Endothelial cell of umbilical vein (primary cell): Measurements from ENCODE around the gene ITM2C. TPM values are rescaled to one million over a fixed set of nuclear protein-coding genes. Genes with fewer than 3 reads are reported as not detected.

Source experiments
- BruUV-seq: library from RNA; stranded (reverse); fragments of 400-500 nt; replicated peaks from 2 replicates; lab custom pipeline; 2021; lab: Mats Ljungman, UMichigan
- CTCF ChIA-PET: fragments of 300-600, 350-600 bp; sonication (Branson Sonifier 250); formaldehyde crosslinking; loops from one replicate; lab custom pipeline; 2021; ENCODE audit warnings: antibody characterized with exemption, inconsistent platforms; lab: Charles Lee
- POLR2A ChIA-PET: fragments of 300-600, 350-600 bp; sonication (Branson Sonifier 250); formaldehyde crosslinking; loops from one replicate; lab custom pipeline; 2021; ENCODE audit warnings: antibody characterized with exemption, inconsistent platforms; lab: Charles Lee
- DNase-seq: peaks from one replicate; pipeline ENCODE4 v3.0.0-alpha.2; 2011; ENCODE audit warnings: low read depth, low spot score
- FAIRE-seq: peaks from 2 replicates; lab custom pipeline; 2011; peaks lifted over from hg19 to GRCh38; lab: Jason Lieb, UNC
- H2AFZ ChIP-seq: 2 replicates; pipeline ENCODE4 v1.6.0; 2012; ENCODE audit warnings: low read depth, low read length, control low read depth, inconsistent platforms
- H3K27ac ChIP-seq: 2 replicates; pipeline ENCODE4 v1.5.1; 2011; ENCODE audit warnings: low read depth, mild to moderate bottlenecking, control low read depth, low read length, moderate library complexity; ENCODE audit not compliant: insufficient read depth
- H3K27me3 ChIP-seq, 2 experiments: 2 replicates each; pipeline versions ENCODE4 v1.6.0 to v1.6.1; 2011; ENCODE audit warnings: low read length in 2 of 2, mixed read lengths in 1 of 2; ENCODE audit not compliant: control insufficient read depth in 2 of 2, insufficient read depth in 2 of 2
- H3K36me3 ChIP-seq, 2 experiments: 2 replicates in 1 of 2; 3 replicates in 1 of 2; pipeline ENCODE4 v1.5.1; 2011; ENCODE audit warnings: low read length in 2 of 2, mild to moderate bottlenecking in 1 of 2, moderate library complexity in 1 of 2; ENCODE audit not compliant: control insufficient read depth in 2 of 2, insufficient read depth in 2 of 2; ENCODE audit errors: extremely low read depth in 1 of 2
- H3K4me1 ChIP-seq: 3 replicates; pipeline ENCODE4 v1.5.1; 2011; ENCODE audit warnings: mild to moderate bottlenecking, low read length; ENCODE audit not compliant: control insufficient read depth, insufficient read depth; ENCODE audit errors: extremely low read depth
- H3K4me2 ChIP-seq: 2 replicates; pipeline ENCODE4 v1.6.1; 2011; ENCODE audit warnings: low read length, control low read depth, mixed read lengths; ENCODE audit not compliant: insufficient read depth
- H3K4me3 ChIP-seq, 3 experiments: fragments of 200-600 bp in 1 of 3; sonication (generic), shearing (Covaris generic) in 1 of 3; replicated peaks in 1 of 3; 2 replicates each; pipeline ENCODE4 v1.5.1; 2011 to 2016; ENCODE audit warnings: control low read depth in 3 of 3, low read length in 3 of 3, mild to moderate bottlenecking in 2 of 3, inconsistent platforms in 1 of 3, low read depth in 1 of 3, moderate library complexity in 1 of 3; ENCODE audit not compliant: insufficient read depth in 1 of 3
- H3K79me2 ChIP-seq: 2 replicates; pipeline ENCODE4 v1.6.0; 2012; ENCODE audit warnings: low read length, inconsistent platforms; ENCODE audit not compliant: control insufficient read depth, insufficient read depth
- H3K9ac ChIP-seq: replicated peaks from 2 replicates; pipeline ENCODE3; 2011; ENCODE audit warnings: low read length, control low read depth; ENCODE audit not compliant: insufficient read depth; ENCODE audit errors: extremely low read depth
- H3K9me1 ChIP-seq: replicated peaks from 3 replicates; pipeline ENCODE4 v1.6.0; 2011; ENCODE audit warnings: mild to moderate bottlenecking, low read length; ENCODE audit not compliant: control insufficient read depth, insufficient read depth; ENCODE audit errors: extremely low read depth
- H3K9me3 ChIP-seq: replicated peaks from 2 replicates; pipeline ENCODE4 v1.5.1; 2012; ENCODE audit warnings: low read length, inconsistent platforms; ENCODE audit not compliant: control insufficient read depth, insufficient read depth
- H4K20me1 ChIP-seq: replicated peaks from 2 replicates; pipeline ENCODE3; 2011; ENCODE audit warnings: mild to moderate bottlenecking, low read length; ENCODE audit not compliant: control insufficient read depth, insufficient read depth; ENCODE audit errors: extremely low read depth
- CTCF ChIP-seq, 2 donors: IDR thresholded peaks; 1 replicate in 1 of 2; 2 replicates in 1 of 2; pipeline ENCODE4 v1.5.1; 2011; ENCODE audit warnings: low read length in 2 of 2, mild to moderate bottlenecking in 2 of 2, moderate library complexity in 2 of 2, control low read depth in 1 of 2, inconsistent platforms in 1 of 2, low read depth in 1 of 2; ENCODE audit not compliant: insufficient read depth in 1 of 2; ENCODE audit errors: extremely low read depth in 1 of 2
- EZH2 ChIP-seq: IDR thresholded peaks from 2 replicates; pipeline ENCODE4 v1.6.1; 2012; ENCODE audit warnings: borderline replicate concordance, low read depth, mild to moderate bottlenecking, moderate library complexity, low read length, inconsistent platforms; ENCODE audit not compliant: severe bottlenecking
- FOS ChIP-seq: IDR thresholded peaks from 2 replicates; pipeline ENCODE4 v1.6.1; 2011; ENCODE audit warnings: mild to moderate bottlenecking, low read length, moderate library complexity, borderline replicate concordance; ENCODE audit not compliant: insufficient read depth
- GATA2 ChIP-seq: IDR thresholded peaks from 2 replicates; pipeline ENCODE4 v1.7.0; 2011; ENCODE audit warnings: low read depth, mild to moderate bottlenecking, moderate library complexity, mixed read lengths, low read length; ENCODE audit not compliant: insufficient read length, insufficient read depth
- JUN ChIP-seq: IDR thresholded peaks from 2 replicates; pipeline ENCODE4 v1.6.1; 2011; ENCODE audit warnings: borderline replicate concordance, low read depth; ENCODE audit not compliant: insufficient read length, insufficient read depth
- MAX ChIP-seq: IDR thresholded peaks from 2 replicates; pipeline ENCODE4 v1.6.1; 2011; ENCODE audit not compliant: insufficient read depth, insufficient read length
- MYC ChIP-seq: IDR thresholded peaks from one replicate; pipeline ENCODE4 v1.6.1; 2011; ENCODE audit warnings: mild to moderate bottlenecking, low read depth, low read length
- POLR2A ChIP-seq: IDR thresholded peaks from 2 replicates; pipeline ENCODE4 v1.6.1; 2012; ENCODE audit warnings: low read depth, mild to moderate bottlenecking, control low read depth, low read length
- POLR2AphosphoS5 ChIP-seq: IDR thresholded peaks from 2 replicates; pipeline ENCODE4 v1.6.1; 2012; ENCODE audit warnings: low read depth, mild to moderate bottlenecking, control low read depth, low read length, moderate library complexity; ENCODE audit not compliant: insufficient read depth
- dilution Hi-C: fragments of 300-500 bp; cut with MboI; formaldehyde crosslinking; loops from one replicate; pipeline ENCODE4 v1.15.0; 2019; ENCODE audit warnings: low sequenced_read_pairs; ENCODE audit not compliant: extremely low pct_ligation_motif_present
- intact Hi-C: fragments of 100-400 bp; cut with micrococcal nuclease; formaldehyde crosslinking; loops from one replicate; pipeline ENCODE4 v1.10.0; 2022
- polyA plus RNA-seq, 4 experiments: library from polyadenylated mRNA; depleted of rRNA in 3 of 4; stranded (reverse) in 3 of 4; unstranded in 1 of 4; fragments of >200 nt; gene quantifications; 2 replicates each; pipeline versions ENCODE4 v1.2.1 to v1.2.3, GENCODE V29; 2011 to 2012; ENCODE audit warnings: missing spikeins in 1 of 4
- total RNA-seq: library from RNA; stranded (reverse); gene quantifications from 2 replicates; pipeline ENCODE4 v1.2.3, GENCODE V29; 2021

The ITM2C gene
- total and polyA plus RNA-seq, 2 donors (not counting 3 experiments of a cell fraction or from before 2014, with no cell fraction given), result 12.0 to 12.1 TPM

DNA sequence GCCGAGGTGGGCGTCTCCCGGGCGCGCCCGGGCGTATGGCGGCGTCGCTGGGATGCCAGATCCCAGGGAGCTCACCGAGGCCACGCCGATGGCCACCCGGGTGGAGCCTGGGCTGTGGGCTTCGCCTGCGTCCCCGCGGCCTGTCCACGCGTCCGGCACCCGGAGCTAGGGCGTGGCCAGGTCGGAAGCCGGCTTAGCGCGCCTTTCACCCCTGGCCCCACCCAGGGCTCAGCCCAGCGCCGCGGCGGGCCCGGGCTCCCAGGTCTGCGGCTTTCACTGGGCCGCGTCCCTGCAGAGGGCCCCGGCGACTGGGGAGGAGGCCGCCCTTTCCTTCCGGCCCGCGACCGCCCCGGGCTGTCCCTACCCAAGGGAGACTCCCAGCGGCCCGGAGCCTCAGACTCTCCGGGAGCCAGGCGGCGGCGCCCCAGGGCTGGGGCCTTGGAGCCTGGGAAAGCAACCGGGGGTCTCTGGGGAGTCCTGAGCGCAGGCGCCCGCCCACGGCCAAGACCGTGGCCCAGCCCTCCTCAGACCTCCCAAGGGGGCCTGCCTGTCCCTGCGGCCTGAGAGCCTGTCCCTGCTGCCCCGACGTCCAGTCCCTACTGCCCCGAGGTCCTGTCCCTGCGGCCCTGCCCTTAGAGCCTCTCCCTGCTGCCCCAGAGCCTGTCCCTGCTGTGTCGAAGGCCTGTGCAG lies 36.3 kb upstream of the ITM2C start:
- DNase-seq, result no peak
- ChIA-PET CTCF (interaction anchor here (8.3 kb wide), 1 partner anchor 158 kb away, joined by 287 read pairs; no protein-coding TSS in a partner anchor), POLR2A (no interaction called here)
- no TSS peak for BruUV-seq
- Histone ChIP-seq H3K4me3 (peak overlapping the region in 1 of 3 experiments; percentile 5), H3K9me1 (no peaks in the 10 kb centered on the region), H3K27ac (no peak overlapping the region), H3K9me3 (no peaks in the 10 kb centered on the region), H3K79me2 (no peaks in the 10 kb centered on the region), H3K4me1 (no peaks in the 10 kb centered on the region), H2AFZ (peak overlapping the region; percentile 34), H3K36me3 (no peaks in the 10 kb centered on the region), H3K4me2 (peak overlapping the region; percentile 19), H4K20me1 (no peaks in the 10 kb centered on the region), H3K27me3 (peaks cover 11 to 27% of the 10 kb centered on the region in 2 experiments), H3K9ac (no peak overlapping the region)
- TF ChIP-seq POLR2A (no peak), MYC (no peak)
- FAIRE-seq, result no peak
- dilution Hi-C loops, result no loop called here
- intact Hi-C loops, result no loop called here

- no peaks in the 10 kb centered on the region for H3K9me3 ChIP-seq
- no peaks in the 10 kb centered on the region for H3K9me1 ChIP-seq
- H3K9ac ChIP-seq, result no peak overlapping the region
- no peaks in the 10 kb centered on the region for H4K20me1 ChIP-seq
- dilution Hi-C loops (no loop called here), intact Hi-C loops (no loop called here)
- TF ChIP-seq GATA2, result no peak
- no peak for TF ChIP-seq CTCF (IDR thresholded peaks at IDR 0.05; ENCODE audit: extremely low read depth in 1 of 2, insufficient read depth in 1 of 2, low read depth in 1 of 2, low read length in 2 of 2)
- no peak for TF ChIP-seq POLR2AphosphoS5
- no peak for TF ChIP-seq POLR2A
- no peak for TF ChIP-seq JUN
- TF ChIP-seq MAX, result no peak
- TF ChIP-seq MYC, result no peak
- no peak for TF ChIP-seq EZH2
- no peak for TF ChIP-seq FOS
- no peak overlapping the region for H3K4me3 ChIP-seq
- no peak for FAIRE-seq
- no peak overlapping the region for H3K27ac ChIP-seq
- peaks cover 11 to 27% of the 10 kb centered on the region in 2 experiments for H3K27me3 ChIP-seq
- ChIA-PET CTCF (interaction anchor here (8.3 kb wide), 1 partner anchor 157 kb away, joined by 287 read pairs; no protein-coding TSS in a partner anchor), POLR2A (no interaction called here)
- H3K4me2 ChIP-seq, result no peak overlapping the region
- no TSS peak for BruUV-seq
- H3K79me2 ChIP-seq, result no peaks in the 10 kb centered on the region
- H2AFZ ChIP-seq, result no peak overlapping the region
- no peak for DNase-seq
- H3K4me1 ChIP-seq, result no peaks in the 10 kb centered on the region
- no peaks in the 10 kb centered on the region for H3K36me3 ChIP-seq
Observed at GRCh38 chr2:230829293-230829692, 35.4 kb upstream of the ITM2C start.
